ENCODE data around the gene GAS6.
A peak's percentile ranks its signal among the peaks of the same experiment; 100 is the strongest.

The GAS6 gene

DNA sequence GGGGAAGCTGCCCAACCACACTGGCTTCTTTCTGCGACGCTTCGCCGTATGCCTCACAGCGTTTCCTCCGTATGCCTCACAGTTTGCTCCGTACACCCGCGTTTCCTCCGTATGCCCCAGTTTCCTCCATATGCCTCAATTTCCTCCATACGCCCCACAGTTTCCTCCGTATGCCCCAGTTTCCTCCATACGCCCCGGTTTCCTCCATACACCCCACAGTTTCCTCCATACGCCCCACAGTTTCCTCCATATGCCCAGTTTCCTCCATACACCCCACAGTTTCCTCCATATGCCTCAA lies 22.6 kb downstream of the GAS6 start:
- TF ChIP-seq, protein P1, sequence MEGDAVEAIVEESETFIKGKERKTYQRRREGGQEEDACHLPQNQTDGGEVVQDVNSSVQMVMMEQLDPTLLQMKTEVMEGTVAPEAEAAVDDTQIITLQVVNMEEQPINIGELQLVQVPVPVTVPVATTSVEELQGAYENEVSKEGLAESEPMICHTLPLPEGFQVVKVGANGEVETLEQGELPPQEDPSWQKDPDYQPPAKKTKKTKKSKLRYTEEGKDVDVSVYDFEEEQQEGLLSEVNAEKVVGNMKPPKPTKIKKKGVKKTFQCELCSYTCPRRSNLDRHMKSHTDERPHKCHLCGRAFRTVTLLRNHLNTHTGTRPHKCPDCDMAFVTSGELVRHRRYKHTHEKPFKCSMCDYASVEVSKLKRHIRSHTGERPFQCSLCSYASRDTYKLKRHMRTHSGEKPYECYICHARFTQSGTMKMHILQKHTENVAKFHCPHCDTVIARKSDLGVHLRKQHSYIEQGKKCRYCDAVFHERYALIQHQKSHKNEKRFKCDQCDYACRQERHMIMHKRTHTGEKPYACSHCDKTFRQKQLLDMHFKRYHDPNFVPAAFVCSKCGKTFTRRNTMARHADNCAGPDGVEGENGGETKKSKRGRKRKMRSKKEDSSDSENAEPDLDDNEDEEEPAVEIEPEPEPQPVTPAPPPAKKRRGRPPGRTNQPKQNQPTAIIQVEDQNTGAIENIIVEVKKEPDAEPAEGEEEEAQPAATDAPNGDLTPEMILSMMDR (IDR thresholded peaks at IDR 0.05; ENCODE audit: unreplicated experiment in 3 of 3), result no peak
- Mint-ChIP-seq H3K4me1 (peaks cover 36% of the 10 kb centered on the region), H3K9me3 (no peaks in the 10 kb centered on the region), H3K36me3 (ENCODE audit: low read depth) (no peaks in the 10 kb centered on the region), H3K4me3 (no peak overlapping the region), H3K27ac (no peak overlapping the region), H3K27me3 (ENCODE audit: low read depth) (peaks cover 17% of the 10 kb centered on the region)

DNA sequence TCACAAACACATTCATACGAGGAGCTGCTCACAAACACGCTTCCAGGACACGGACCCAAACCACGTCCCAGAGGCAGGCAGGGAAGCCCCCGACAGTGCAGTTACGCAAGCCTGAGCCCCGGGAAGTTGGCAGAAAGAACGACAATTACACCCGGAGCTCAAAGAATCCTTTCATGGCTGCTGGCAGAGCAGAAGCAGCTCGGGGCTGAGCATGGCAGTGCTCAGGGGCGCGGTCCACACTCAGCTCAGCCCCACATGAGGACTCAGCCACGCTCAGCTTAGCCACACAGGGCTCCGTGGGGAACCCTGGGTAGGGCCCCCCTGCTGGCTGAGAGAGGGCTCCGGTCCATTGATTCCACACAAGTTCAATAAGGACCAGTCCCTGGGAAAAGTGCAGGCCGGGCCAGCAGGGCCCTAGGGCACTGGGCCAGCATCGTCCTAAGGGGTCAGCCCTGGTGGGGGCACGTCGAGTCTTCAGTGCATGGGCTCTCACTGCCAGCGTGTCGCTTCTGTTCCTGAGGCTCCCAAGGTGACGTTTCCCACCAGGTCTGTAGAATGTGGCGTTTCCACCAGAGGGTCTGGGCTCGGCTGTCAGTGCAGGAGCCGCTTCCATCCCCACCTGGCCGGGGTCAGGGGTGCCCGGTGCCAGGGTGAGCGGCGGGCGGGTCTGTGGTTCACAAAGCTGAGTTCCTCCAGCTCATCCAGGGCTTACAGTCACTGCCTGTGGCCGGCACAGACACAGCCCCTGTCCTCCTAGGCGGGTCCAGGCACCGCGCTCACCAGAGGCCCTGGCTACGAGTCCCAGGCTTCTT lies 23.1 kb downstream of the GAS6 start:
- no peak overlapping the region for H3K4me3 Mint-ChIP-seq
- TF ChIP-seq, protein P1 (IDR thresholded peaks at IDR 0.05; ENCODE audit: unreplicated experiment in 3 of 3), result no peak
- H3K9me3 Mint-ChIP-seq, result no peaks in the 10 kb centered on the region
- peaks cover 13% of the 10 kb centered on the region for H3K27me3 Mint-ChIP-seq (ENCODE audit: low read depth)
- no peaks in the 10 kb centered on the region for H3K36me3 Mint-ChIP-seq (ENCODE audit: low read depth)
- H3K4me1 Mint-ChIP-seq, result peaks cover 32% of the 10 kb centered on the region
- no peak overlapping the region for H3K27ac Mint-ChIP-seq

DNA sequence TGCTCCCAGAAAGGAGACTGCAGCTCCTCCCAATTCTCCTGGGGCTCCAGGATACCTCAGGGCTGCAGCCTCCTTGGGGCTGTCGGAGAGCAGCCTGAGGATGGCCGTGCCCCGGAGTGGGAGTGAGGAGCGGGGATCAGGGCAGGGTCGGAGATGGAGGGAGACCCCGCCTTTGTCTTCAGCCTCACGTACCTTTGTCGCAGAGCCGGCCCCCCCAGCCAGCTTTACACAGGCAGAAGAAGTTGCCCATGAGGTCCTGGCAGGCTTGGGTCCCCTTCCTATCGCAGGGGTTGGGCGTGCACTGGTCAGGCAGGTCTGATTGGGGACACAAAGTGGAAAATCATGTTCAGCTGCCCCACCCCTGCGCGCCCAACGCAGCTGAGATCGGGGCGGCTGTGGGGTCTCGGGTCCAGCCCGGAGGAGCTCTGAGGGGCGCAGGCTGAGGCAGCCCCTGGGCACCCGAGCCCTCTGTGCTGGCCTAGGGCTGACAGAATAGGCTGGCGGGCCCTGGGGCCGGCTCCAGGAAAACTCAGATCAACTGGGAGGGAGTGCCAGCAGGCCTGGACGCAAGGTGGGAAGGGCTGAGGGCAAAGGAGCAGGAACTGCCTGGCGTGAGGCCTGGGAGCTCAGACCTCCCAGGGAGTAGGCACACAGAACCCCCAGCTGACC lies 24.2 kb downstream of the GAS6 start:
- Mint-ChIP-seq H3K36me3 (ENCODE audit: low read depth) (no peaks in the 10 kb centered on the region), H3K27me3 (ENCODE audit: low read depth) (peaks cover 10% of the 10 kb centered on the region)
- TF ChIP-seq, protein P1 (IDR thresholded peaks at IDR 0.05; ENCODE audit: unreplicated experiment in 3 of 3), result no peak

DNA sequence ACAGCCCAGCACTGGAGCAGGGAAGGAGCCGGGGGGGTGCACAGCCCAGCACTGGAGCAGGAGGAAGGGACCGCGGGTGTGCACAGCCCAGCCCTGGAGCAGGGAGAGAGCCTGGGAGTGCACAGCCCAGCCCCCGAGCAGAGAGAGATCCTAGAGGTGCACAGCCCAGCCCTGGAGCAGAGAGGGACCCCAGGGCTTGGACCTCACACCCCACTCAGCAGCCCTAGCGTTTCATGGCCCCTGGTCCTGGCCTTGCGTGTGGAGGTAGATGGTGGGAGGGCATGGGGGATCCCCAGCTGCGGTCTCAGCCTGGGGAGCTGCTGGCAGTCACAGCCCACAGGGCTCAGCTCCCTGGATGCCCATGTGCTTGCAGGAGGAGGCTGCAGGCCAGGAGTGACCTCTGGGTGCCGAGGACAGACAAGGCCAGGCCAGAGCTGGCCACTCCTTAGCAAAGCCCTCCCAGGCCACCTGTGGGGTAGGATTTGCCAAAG lies 25.1 kb downstream of the GAS6 start:
- H3K36me3 Mint-ChIP-seq (ENCODE audit: low read depth), result no peaks in the 10 kb centered on the region
- TF ChIP-seq, protein P1 (IDR thresholded peaks at IDR 0.05; ENCODE audit: unreplicated experiment in 3 of 3), result no peak
- no peaks in the 10 kb centered on the region for H3K9me3 Mint-ChIP-seq
- no peak overlapping the region for H3K4me3 Mint-ChIP-seq
- H3K4me1 Mint-ChIP-seq, result peaks cover 23% of the 10 kb centered on the region
- H3K27me3 Mint-ChIP-seq (ENCODE audit: low read depth), result peaks cover 10% of the 10 kb centered on the region
- no peak overlapping the region for H3K27ac Mint-ChIP-seq

More for the DNA sequence above, 24.2 kb downstream of the GAS6 start:
- H3K4me1 Mint-ChIP-seq, result peaks cover 30% of the 10 kb centered on the region
- no peaks in the 10 kb centered on the region for H3K9me3 Mint-ChIP-seq
- H3K4me3 Mint-ChIP-seq, result no peak overlapping the region
- no peak overlapping the region for H3K27ac Mint-ChIP-seq

DNA sequence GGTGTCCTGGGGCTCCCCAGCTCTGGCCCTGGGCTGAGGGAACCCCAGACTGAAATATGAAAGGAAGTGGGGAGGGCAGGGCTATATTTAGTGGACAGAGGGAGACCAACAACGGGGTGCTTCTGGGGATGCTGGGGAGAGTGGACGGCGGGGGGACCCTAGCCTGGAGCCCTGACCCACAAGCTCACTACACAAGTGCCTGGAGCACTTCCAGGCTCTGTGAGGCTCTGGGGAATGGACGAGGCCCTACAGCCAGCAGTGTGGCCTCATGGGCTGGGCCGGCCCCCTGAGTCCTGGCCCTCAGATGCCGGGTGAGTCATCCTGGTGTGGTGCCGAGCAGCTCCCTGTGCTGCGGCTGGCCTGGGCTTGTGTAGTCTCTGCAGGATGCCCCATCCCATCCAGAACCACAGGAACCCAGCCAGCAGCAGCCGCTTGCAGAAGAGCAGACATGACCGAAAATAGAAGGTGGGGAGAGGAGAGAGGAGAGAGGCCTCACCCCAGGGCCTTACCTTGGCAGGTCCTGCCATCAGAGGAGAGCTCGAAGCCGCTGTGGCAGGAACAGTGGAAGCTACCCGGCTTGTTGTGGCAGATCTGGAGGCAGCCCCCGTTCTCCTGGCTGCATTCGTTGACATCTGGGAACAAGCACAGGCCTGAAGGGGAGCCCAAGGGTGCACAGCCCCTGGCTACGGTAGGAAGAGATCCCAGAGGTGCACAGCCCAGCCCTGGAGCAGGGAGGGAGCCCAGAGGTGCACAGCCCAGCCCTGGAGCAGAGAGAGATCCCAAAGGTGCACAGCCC lies 26.1 kb downstream of the GAS6 start:
- H3K9me3 Mint-ChIP-seq, result no peaks in the 10 kb centered on the region
- peaks cover 23% of the 10 kb centered on the region for H3K4me1 Mint-ChIP-seq
- TF ChIP-seq, protein P1 (IDR thresholded peaks at IDR 0.05; ENCODE audit: unreplicated experiment in 3 of 3), result no peak
- peaks cover 10% of the 10 kb centered on the region for H3K27me3 Mint-ChIP-seq (ENCODE audit: low read depth)
- peak overlapping the region in 1 of 3 experiments; percentile 44 for H3K4me3 Mint-ChIP-seq
- H3K36me3 Mint-ChIP-seq (ENCODE audit: low read depth), result no peaks in the 10 kb centered on the region
- peak overlapping the region in 2 of 3 experiments; percentile 88 to 90 for H3K27ac Mint-ChIP-seq

All from nephron (organoid).